Renal pelvis (tissue), 12 donors: ENCODE results near the gene SIPA1L3. TPM values are rescaled to one million over a fixed set of nuclear protein-coding genes. Genes with fewer than 3 reads are reported as not detected.
"Not testable (repeated sequence)": the region's sequence is repeated elsewhere in the genome, so short reads cannot be mapped to it uniquely, and the experiment has no call there.

Experiments
- DNase-seq: peaks from one replicate; pipeline ENCODE4 v3.0.0-alpha.2; 2013
- long read RNA-seq, 16 experiments: transcript quantifications; one replicate each; lab custom pipeline, GENCODE V29; 2026
- polyA plus RNA-seq, 3 donors: library from polyadenylated mRNA; unstranded; fragments of 120-200 nt; gene quantifications; one replicate each; pipeline ENCODE4 v1.2.1, GENCODE V29; 2013; ENCODE audit not compliant: insufficient read length in 3 of 3

The SIPA1L3 gene, protein sequence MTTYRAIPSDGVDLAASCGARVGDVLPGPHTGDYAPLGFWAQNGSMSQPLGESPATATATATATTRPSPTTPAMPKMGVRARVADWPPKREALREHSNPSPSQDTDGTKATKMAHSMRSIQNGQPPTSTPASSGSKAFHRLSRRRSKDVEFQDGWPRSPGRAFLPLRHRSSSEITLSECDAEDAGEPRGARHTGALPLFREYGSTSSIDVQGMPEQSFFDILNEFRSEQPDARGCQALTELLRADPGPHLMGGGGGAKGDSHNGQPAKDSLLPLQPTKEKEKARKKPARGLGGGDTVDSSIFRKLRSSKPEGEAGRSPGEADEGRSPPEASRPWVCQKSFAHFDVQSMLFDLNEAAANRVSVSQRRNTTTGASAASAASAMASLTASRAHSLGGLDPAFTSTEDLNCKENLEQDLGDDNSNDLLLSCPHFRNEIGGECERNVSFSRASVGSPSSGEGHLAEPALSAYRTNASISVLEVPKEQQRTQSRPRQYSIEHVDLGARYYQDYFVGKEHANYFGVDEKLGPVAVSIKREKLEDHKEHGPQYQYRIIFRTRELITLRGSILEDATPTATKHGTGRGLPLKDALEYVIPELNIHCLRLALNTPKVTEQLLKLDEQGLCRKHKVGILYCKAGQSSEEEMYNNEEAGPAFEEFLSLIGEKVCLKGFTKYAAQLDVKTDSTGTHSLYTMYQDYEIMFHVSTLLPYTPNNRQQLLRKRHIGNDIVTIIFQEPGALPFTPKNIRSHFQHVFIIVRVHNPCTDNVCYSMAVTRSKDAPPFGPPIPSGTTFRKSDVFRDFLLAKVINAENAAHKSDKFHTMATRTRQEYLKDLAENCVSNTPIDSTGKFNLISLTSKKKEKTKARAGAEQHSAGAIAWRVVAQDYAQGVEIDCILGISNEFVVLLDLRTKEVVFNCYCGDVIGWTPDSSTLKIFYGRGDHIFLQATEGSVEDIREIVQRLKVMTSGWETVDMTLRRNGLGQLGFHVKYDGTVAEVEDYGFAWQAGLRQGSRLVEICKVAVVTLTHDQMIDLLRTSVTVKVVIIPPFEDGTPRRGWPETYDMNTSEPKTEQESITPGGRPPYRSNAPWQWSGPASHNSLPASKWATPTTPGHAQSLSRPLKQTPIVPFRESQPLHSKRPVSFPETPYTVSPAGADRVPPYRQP (N-terminal part only)
- 10 to 100 TPM; 25.4 to 40.3 (median 28.6) TPM for polyA plus RNA-seq
- long read RNA-seq, donor 1: 0 reads
- long read RNA-seq, donor 2, partial matches to known transcripts: 0 of 2 reads
- long read RNA-seq, donor 2, other reads (novel, unspliced or antisense): 0 of 2 reads
- long read RNA-seq, donor 3, partial matches to known transcripts: 0 of 3 reads
- long read RNA-seq, donor 3, other reads (novel, unspliced or antisense): 0 of 3 reads
- long read RNA-seq, donor 4, partial matches to known transcripts: 0 of 2 reads
- long read RNA-seq, donor 4, other reads (novel, unspliced or antisense): 0 of 2 reads
- long read RNA-seq, donor 5, partial matches to known transcripts: 0 of 2 reads
- long read RNA-seq, donor 5, other reads (novel, unspliced or antisense): 0 of 2 reads
- long read RNA-seq, donor 6, partial matches to known transcripts: 6 of 7 reads
- long read RNA-seq, donor 6, other reads (novel, unspliced or antisense): 0 of 7 reads
- long read RNA-seq, donor 7, partial matches to known transcripts: 0 of 3 reads
- long read RNA-seq, donor 7, other reads (novel, unspliced or antisense): 0 of 3 reads
- long read RNA-seq, donor 8, partial matches to known transcripts: 0 of 2 reads
- long read RNA-seq, donor 8, other reads (novel, unspliced or antisense): 0 of 2 reads
- long read RNA-seq, donor 9, partial matches to known transcripts: 0 of 2 reads
- long read RNA-seq, donor 9, other reads (novel, unspliced or antisense): 0 of 2 reads
- long read RNA-seq, donor 10, partial matches to known transcripts: 9 of 11 reads
- long read RNA-seq, donor 10, other reads (novel, unspliced or antisense): 0 of 11 reads
- long read RNA-seq, donor 11, partial matches to known transcripts: 6 of 8 reads
- long read RNA-seq, donor 11, other reads (novel, unspliced or antisense): 0 of 8 reads
- long read RNA-seq, donor 12, partial matches to known transcripts: 23 of 24 reads
- long read RNA-seq, donor 12, other reads (novel, unspliced or antisense): 0 of 24 reads
- long read RNA-seq, donor 13, partial matches to known transcripts: 0 of 2 reads
- long read RNA-seq, donor 13, other reads (novel, unspliced or antisense): 0 of 2 reads
- long read RNA-seq, donor 14: 0 reads
- long read RNA-seq, donor 15, partial matches to known transcripts: 0 of 3 reads
- long read RNA-seq, donor 15, other reads (novel, unspliced or antisense): 0 of 3 reads
- long read RNA-seq, donor 16, partial matches to known transcripts: 0 of 1 reads
- long read RNA-seq, donor 16, other reads (novel, unspliced or antisense): 0 of 1 reads

DNA sequence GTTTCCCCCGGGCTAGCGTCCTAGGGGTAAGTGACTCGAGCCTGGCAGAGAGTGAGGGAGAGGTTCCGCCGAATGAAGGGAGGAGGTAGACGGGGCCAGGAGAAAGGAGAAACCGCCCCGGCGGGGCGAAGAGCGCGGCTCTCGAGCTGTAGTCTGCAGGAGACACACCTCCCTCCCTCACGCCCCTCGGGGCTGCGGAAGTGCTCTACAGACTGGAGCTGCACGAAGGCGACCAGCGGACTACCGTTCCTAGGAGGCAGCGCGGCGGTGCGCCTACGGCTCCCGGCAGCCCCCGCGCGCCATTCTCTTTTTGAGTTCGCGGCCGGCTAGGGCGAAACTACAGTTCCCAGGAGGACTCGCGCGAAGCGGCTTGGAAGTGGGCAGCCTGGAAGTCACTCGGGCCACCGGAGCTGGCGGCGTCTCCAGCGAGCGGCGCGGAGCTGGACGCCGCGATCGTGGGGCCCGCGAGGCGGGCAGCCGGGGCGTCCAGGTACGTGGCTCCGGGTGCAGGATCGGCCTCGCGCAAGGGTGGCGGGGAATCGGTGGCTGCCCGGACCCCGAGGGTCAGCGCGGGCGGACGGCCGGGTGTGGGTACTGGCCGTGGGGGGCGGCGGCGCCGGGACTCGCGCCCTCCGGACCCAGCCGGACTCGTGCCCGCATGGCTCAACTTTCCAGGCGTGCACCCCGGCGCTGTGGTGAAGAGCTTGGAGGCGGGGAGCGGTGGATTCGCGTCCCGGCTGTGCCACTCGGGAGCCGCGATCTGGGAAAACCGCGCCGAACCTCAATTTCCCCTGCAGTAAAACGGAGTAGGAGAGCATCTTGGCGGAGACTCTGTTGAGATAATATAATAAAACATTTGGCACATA is at the start of gene SIPA1L3:
Gene SIPA1L3, plus strand, starts transcription at position 340 of the 866 bp plus-strand sequence. CDS start 174,358 bp downstream, outside the sequence.
- DNase-seq: peak; percentile 97

DNA sequence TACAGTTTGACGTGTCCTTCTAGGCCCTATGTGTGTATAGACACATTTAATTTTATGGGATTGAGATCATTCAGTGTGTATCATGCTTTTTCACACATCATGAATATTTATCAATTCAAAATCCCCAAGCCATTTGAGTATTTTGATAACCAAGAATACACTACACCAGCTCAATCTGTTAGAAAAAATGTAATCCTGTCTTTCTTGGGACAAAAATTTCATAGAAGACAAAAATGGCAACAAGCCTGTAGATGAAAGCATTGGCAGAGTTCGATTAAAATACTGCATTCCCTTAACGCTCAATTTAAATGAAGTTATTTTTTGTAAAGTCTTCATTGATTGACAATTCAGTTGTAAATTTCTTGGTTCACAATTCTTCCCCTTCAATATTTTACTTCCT is 42.5 kb upstream of the SIPA1L3 start:
- DNase-seq: no peak

DNA sequence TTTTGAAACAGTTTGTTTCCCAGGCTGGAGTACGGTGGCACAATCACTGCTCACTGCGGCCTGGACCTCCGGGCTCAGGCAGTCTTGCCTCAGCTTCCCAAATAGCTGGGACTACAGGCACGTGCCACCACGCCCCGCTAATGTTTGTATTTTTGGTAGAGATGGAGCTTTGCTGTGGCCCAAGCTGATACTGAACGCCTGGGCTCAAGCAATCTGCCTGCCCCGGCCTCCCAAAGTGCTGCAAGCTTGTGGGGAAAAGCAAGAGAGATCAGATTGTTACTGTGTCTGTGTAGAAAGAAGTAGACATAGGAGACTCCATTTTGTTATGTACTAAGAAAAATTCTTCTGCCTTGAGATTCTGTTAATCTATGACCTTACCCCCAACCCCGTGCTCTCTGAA is 41.1 kb upstream of the SIPA1L3 start:
- not testable (repeated sequence) for DNase-seq

DNA sequence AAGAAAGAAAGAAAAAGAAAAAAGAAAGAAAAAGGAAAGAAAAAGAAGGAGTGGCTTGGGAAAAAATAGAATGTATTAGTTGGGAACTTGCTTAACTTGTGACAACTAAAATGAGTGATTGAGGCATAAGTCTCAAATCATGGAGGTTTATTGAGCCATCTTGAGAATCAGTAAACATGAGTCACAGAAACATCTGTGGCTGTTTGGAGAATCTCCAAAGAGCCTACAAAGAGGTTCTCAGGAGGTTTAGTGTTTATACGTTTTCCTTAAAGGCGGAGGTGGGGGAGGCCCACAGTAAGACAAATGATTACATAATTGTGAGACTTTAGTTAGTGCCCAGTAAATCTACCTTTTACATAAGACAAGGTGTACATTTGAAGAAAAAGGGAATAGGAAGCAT is 39.2 kb upstream of the SIPA1L3 start:
- no peak for DNase-seq

DNA sequence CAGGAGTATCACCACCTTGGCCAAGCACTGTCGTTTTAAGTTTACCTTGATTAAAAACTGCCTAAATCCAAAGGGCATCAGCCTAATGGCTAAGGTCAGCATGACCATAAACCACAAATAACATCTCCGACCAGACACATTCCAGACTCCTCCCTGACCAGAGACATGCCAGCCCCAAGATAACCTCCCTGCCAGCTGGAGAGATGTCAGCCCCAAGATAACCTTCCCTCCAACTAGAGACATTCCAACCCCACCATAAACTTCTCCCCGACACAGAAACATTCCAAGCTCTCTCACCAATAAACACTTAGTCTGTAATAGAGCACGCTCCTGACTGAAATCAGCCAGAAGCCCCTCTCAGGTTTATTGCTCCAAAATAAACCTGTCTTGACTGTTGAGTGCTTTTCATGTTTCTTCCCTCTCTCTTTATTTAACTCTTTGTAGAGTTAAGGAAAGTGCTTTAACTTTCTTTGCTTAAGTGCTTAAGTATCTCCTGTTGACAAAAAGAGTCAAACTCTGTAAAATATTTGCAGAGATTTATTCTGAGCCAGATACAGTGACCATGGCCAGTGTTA is 37.2 kb upstream of the SIPA1L3 start:
- DNase-seq: no peak

DNA sequence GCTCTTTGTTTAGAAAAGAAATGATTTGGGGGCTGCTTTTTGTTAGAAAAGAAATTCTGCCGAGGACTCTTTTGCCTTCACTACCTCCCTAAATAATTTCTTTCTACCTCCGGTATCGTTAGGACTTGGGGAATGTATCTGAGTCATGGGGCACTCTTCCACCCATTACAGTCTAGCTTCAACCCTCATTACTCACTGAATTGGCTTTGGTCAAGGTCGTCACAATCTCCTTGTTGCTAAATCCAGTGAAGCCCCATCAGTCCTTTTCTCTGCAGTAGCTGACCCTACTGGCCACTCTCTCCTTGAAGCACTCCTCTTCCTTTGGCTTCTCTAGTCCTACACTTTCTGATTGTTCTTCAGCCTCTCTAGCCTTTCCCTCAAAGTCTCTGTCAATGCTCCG is 34.6 kb upstream of the SIPA1L3 start:
- no peak for DNase-seq

DNA sequence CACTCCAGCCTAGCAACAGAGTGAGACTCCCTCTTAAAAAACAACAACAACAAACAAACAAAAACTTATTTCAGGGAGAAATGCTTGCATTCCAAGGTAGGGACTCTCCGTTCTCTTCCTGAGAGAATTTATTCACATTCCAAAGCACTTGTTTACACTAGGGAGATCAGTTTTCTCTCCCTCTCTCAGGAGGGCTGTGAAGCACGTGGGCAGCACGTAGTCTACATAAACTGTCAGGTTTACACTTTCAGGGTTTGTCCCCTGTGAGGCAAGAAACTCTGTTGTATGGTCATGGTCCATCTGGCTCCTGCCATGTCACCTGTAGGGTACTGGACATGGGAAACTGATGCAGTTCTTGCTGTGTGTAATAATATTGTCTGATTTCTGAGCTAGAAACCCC is 32.2 kb upstream of the SIPA1L3 start:
- peak; percentile 72 for DNase-seq

DNA sequence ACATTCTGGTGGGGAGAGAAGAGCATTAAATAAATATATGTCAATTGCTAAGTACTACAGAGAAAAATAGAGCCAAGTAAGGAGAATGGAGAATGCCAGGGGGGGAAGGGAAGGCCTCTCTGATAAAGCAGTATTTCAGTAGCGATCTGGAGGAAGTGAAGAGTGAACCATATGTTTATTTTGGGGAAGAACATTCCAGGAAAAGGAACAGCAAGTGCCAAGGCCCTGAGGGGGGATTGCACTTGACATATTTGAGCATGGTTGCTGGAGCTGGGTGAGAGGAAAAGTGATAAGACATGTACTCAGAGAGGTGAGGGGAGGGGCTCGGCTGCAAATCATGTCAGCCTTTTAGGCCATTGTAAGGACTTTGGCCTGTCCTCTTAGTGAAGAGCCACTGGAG is 31.0 kb upstream of the SIPA1L3 start:
- no peak for DNase-seq

DNA sequence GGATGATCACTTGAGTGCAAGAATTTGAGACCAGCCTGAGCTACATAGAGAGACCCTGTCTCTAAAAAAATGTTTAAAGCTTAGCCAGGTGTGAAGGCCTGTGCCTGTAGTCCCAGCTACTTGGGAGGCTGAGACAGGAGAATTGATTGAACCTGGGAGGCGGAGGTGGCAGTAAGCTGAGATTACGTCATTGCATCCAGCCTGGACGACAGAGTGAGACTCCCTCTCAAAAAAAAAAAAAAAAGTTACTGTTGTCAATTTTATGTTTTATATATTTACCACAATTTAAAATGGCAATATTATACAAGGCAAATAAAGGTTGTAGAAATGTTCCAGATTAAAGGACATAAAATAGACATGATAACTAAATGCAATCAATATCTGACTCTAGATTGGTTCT is 29.9 kb upstream of the SIPA1L3 start:
- DNase-seq: no peak

DNA sequence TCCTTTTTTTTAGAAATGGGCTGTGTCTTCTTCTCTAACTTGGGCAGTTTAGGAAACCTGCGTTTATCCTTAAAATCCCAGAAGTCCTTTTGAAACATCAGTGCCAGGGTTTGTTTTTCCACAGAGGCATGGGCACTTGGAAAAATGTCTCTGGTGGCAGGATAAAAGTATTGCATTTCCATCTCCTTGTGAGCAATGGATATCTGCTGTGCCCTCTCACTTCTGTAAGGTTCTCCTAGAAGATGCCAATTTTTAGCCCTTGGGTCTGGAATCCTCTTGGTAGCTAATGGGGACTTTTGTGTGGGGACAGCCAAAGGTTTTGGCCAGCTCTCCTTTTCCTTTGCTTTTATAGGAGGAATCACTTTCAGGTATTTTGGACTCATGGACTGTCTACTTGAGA is 21.6 kb upstream of the SIPA1L3 start:
- DNase-seq: no peak

DNA sequence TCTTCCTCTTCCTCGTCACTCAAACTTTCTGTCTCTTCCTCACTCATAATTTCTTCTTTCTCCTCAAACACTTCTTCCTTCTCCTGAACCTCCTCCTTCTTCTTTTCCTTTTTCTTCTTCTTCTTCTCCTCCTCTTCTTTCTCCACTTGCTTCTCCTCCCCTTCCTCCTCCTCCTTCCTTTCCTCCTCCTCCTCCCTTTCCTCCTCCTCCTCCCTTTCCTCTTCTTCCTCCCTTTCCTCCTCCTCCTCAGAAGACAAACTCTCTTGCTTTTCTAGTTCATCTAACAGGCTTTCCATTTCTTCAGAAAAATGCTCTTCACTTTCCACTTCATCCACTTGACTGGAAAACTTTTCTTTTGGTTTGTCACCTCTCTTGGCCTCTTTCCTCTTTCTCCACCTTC is 20.4 kb upstream of the SIPA1L3 start:
- no peak for DNase-seq

DNA sequence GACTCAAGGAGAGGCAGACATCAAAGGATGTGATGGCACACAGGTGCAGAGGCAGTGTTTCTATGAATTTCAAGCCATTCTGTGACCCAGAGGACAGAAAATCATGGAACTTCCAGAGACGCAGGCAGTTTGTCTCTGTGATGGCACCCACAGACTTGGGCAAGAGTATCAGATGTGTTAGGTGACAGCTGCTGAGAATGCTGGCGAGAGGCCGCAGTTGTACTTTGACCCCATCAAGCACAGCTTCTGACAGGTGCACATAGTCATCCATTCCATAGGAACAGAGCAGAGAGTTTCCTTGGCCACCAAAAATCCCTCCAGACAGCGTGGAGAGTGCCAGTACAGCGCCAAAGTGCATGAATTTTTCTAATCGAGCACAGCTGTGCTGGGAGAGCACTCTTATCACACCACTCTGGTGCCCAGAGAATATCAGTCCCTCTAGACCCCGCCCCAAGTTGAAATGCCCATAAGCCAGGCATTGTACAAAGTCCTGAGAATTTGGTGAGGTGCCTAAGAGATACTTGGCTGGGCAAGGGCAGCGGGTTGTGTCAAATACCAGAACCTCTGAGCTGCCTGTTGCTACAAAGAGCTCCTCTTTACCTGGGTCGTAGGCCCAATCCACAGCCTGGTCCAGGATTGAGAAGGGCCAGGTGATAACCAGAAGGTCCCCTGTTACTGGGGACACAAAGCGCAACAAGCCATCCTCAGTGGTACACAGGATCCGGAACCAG is 13.0 kb upstream of the SIPA1L3 start:
- DNase-seq: no peak

DNA sequence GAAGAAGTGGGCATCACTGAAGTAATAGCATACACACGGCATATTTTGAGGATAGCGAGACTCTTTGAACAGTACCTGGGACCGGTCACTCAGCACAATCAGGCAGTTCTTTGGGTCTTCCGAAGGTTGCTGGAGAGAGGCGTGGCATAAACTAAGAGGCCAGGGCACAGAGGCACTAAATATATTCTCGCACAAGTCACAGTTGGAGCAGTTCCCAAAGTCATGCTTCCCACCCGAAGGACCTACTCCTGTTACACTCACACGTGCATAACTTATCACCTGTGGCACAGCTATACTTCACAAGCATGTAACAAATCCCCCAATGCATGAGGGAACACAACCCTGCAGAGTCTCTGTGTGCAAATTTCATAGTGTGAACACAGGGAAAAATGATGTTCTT is 10.8 kb upstream of the SIPA1L3 start:
- DNase-seq: no peak

DNA sequence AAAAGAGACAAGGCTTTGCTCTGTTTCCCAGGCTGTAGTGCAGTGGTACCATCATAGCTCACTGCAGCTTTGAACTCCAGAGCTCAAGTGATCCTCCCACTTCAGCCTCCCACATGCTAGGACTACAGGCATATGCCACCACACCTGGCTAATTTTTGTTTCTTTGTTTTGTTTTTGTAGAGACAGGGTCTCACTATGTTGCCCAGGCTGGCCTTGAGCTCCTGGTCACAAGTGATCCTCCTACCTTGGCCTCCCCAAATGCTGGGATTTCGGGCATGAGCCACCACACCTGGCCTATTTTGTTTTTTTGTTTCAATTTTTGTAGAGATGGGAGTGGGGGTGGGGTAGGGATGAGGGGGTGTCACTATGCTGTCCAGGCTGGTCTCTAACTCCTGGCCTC is 7.6 kb upstream of the SIPA1L3 start:
- no peak for DNase-seq

DNA sequence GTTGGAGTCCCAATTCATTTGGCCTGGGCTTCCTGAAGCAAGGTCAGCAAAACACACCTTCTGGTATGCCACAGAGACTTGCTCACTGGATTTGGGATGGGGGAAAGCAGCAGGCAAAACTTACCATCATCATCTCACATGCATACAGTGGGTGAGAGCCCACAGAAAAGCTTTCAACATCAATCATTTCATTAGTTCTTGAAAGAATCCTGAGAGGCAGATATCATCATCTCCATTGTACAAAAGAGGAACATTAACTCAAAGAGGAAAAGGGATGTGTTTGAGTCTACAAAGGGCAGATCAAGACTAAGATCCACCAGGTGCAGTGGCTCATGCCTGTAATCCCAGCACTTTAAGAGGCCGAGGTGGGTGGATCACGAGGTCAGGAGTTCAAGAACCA is 7.0 kb upstream of the SIPA1L3 start:
- DNase-seq: no peak

DNA sequence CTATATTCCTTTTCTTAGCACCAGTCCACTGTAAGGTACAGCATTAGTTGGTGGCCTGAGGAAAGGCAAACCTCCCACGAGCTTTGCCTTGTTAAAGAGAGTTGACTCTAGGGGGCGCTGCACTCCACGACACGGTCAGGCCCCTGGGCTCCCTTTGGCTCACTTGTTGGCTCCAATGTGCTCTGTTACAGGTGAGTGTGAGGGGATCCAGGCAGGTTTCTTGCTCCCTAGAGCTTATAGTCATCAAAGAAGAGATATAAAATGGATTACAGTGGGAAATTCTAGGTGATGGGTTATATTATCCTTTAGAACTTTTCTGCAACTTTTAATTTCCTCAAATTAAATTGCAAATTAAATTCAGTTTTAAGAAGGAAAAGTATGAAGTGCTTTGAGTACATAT is 4.3 kb upstream of the SIPA1L3 start:
- peak; percentile 79 for DNase-seq

DNA sequence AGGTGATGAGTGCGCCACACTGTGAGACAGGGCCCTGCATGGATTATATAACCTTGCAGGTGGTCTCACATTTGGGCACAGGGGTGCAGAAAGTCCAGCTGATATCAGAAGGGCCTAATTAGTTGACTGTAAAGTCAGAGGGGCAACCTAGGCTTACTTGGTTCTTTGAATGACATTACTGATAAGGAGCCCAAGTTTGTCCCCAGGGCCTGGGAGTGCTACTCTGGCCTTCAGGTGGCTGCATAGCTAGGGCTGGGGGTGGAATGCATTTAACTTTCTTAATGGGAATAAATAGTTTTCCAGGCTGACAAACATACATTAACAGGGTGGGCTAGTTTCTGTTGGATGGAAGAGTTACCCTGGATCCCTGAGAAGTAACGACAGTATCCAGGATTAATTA is 3.9 kb upstream of the SIPA1L3 start:
- no peak for DNase-seq
